ENCODE results near the gene PLEKHJ1.

The PLEKHJ1 gene

GRCh38 chr19:2195361-2195760 is 40.8 kb downstream of the PLEKHJ1 start:
- no peak for DNase-seq

DNA sequence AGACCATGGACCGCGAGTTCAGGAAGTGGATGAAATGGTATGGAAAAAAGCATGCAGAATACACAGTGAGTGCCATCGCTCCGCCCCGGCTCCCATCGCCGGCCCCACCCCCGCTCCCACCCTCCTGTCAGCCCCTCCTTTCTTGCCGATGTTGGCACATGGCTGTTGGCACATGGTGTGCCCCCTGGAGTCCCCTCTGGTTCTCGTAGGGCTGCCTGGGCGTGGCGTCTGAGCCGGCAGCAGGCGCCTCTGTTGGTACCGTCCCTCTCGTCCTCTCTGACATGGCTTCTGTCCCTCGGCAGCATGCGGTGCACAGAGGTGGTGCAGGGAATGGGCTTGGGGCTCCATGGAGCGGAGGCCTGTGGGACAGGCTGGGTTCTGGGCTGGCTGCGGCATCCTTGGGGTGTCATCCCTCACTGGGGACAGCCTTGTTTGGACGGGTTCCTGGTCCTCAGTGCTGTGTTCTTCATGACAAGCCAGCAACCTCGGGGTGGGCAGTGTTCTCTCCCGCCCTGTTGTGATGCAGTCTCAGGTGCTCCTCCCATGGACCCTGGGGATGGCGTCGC is 41.5 kb downstream of the PLEKHJ1 start:
- DNase-seq: no peak

DNA sequence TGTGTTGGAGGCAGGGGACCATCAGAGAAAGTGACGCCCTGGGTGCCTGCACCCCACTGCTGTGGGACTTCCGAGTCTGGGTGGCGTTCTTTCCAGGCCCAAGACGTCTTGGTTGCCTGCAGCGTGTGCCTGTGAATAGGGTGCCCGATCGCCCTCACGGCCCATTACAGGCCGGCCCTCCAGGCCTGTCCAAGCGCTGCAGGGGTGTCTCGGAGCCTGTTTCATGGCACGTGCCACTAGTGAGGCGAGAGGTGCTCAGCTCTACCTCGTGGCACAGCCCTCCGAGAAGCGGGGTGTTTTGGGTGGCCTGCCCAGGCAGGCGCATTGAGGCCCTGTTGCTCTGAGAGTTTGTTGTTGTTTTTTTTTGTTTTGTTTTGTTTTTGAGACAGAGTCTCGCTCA is 42.3 kb downstream of the PLEKHJ1 start:
- DNase-seq: no peak

- DNase-seq: no peak
Observed at GRCh38 chr19:2192862-2193261, 43.3 kb downstream of the PLEKHJ1 start.

DNA sequence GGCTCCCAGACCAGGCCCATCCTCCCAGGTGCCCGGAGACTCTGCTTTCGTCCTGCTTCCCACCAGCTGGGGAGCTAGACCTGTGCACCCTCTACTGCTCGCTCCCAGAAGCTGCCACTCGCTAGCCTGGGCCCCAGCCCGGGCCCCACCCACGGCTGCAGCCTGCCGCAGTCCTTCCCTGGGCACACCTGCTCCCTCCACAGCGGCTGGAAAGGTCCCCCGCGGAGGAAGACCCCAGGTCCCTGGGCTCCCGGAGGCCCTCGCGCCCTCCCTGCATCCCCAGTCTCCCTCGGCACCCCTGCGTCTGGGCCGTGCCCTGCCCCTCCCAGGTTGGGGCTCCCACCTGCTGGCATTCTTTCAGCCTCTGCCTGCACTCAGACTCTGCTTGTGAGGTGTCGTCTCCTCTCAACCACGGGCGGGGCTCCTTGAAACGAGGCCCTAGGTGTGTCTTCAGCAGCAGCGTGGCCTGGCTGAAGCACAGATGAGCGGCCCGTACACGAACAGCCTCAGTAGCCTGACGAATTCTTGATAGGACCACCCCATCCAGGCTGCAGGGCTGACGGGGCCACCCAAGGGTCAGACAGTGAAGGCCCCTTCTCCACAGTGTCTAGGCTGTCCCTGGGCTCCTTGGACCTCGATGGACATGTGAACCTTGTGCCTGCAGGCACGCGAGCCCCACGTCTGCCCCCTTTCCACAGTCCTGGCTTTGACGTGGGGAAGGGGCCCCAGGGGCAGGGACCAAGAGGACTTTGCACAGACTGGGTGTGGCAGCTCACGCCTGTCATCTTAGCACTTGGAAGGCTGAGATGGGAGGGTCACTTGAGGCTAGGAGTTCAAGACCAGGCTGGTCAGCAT is 44.4 kb downstream of the PLEKHJ1 start:
- no peak for DNase-seq

GRCh38 chr19:2190848-2191455 is 45.2 kb downstream of the PLEKHJ1 start:
- no peak for DNase-seq

- DNase-seq: no peak
Observed at GRCh38 chr19:2189880-2190279, 46.2 kb downstream of the PLEKHJ1 start.

GRCh38 chr19:2188708-2189385 is 47.3 kb downstream of the PLEKHJ1 start:
- DNase-seq: no peak

DNA sequence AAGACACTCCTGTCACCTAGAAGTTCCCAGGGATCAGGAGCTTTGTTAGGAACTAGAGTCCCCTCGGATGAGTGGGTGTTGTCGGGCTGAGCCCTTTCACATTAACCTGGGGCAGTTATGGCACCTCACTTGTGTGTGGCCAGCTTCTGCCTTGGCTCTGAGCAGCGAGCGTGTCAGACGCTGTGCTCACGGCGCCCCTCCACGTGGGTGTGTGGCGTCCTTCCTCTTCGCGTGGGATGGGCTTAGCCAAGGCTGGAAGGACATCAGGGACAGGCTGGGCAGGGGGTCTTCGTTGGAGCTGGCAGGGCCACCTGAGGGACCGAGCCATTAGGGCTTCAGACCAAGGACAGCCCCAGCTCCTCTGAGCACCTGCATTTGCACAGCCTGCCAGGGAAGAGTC is 49.0 kb downstream of the PLEKHJ1 start:
- DNase-seq: no peak

DNA sequence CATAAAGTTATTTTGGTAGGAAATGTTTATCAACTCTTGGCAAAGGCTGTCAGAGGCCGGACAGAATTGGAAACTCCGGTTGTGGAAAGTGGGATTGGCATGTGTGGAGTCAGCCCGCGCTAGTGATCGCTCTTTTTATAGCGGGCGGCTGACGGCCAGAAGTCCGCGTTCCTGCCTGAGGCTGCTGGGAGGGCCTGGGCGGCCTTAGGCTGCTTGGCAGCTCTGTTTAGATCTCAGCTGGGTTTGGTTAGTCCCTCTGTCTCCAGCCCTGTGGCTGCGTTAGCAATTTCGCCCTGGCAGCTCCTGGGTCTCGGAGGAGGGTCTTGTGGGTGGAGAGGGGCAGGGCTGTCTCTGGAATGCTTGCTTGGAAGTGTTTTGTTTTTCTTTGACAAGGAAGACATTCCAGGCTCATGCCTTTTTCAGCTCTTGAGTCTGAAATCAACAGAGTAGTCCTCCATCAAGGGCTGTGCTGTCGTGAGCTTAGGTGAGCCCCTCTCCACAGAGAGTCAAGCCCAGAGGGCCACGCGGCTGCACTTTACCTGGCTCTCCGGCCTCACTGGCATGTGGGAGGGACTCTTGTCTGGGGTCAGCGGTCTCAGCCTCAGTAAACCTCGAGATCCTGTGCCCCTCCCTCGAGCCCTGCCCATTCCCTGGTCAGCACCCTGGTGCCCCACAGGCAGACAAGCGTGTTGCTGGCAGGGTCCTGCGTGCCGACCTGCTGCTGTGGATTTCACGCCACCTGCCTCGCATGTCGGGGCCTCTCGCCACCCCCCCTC is 49.9 kb downstream of the PLEKHJ1 start:
- no peak for DNase-seq

DNA sequence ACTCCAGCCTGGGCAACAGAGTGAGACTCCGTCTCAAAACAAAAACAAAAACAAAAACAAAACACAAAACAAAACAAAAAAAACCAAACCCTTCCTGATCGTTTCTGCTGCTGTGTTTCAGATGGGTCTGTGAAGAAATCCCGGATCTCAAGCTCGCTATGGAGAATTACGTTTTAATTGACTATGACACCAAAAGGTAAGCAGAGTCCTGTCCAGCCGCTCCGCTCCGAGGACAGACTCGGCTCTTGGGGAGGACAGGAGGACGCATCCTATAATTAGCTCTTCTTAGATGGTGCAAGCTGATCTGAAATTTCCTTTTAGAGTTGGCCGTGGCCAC is 50.4 kb downstream of the PLEKHJ1 start:
- DNase-seq: no peak

GRCh38 chr19:2184422-2184975 is 51.6 kb downstream of the PLEKHJ1 start:
- no peak for DNase-seq
